ENCODE results near the gene SLU7. TPM values are rescaled to one million over a fixed set of nuclear protein-coding genes. Genes with fewer than 3 reads are reported as not detected.

SLU7 gene
- polyA plus RNA-seq, 1 donor from 2014 or later = 82.2 TPM

DNA sequence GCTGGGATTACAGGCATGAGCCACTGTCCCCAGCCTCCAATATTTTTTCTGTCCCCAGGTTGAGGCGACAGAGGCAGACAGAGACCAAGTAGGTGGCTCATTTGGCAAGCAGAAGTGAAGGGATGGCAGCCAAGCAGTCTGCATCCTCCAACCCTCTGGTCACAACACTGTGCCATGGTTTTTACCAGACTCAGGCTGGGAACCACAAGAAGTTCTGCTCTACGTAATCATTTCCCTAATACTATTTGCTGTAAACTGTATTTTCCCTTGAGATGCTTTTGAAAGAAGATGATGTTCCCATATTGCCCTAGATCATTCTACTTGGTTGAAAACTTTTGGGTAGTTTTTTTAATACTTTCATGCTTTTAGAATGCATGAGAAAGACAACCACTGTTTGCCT, 43.3 kb upstream of the SLU7 start:
- Histone ChIP-seq H3K9me2 (ENCODE audit: insufficient read depth, low read length) (no peaks in the 10 kb centered on the region), H3F3A (ENCODE audit: insufficient read depth, low read length, poor library complexity, severe bottlenecking) (no peaks in the 10 kb centered on the region), H3K9me3 (ENCODE audit: low read length) (peaks cover 4% of the 10 kb centered on the region), H4K20me1 (ENCODE audit: insufficient read depth) (no peaks in the 10 kb centered on the region), H3K9ac (ENCODE audit: low read length) (no peak overlapping the region), H3K27me3 (ENCODE audit: insufficient read depth, low read depth, low read length) (no peaks in the 10 kb centered on the region), H2AFZ (ENCODE audit: low read depth, low read length) (no peak overlapping the region), H3K36me3 (ENCODE audit: insufficient read depth, low read length) (no peaks in the 10 kb centered on the region), H3K79me2 (replicated peaks; ENCODE audit: insufficient read depth, low read length) (no peaks in the 10 kb centered on the region), H3K4me2 (ENCODE audit: low read length) (no peak overlapping the region), H3K4me3 (ENCODE audit: low read length) (no peak overlapping the region), H3K27ac (ENCODE audit: low read length) (no peak overlapping the region)
- TF ChIP-seq, protein P1, sequence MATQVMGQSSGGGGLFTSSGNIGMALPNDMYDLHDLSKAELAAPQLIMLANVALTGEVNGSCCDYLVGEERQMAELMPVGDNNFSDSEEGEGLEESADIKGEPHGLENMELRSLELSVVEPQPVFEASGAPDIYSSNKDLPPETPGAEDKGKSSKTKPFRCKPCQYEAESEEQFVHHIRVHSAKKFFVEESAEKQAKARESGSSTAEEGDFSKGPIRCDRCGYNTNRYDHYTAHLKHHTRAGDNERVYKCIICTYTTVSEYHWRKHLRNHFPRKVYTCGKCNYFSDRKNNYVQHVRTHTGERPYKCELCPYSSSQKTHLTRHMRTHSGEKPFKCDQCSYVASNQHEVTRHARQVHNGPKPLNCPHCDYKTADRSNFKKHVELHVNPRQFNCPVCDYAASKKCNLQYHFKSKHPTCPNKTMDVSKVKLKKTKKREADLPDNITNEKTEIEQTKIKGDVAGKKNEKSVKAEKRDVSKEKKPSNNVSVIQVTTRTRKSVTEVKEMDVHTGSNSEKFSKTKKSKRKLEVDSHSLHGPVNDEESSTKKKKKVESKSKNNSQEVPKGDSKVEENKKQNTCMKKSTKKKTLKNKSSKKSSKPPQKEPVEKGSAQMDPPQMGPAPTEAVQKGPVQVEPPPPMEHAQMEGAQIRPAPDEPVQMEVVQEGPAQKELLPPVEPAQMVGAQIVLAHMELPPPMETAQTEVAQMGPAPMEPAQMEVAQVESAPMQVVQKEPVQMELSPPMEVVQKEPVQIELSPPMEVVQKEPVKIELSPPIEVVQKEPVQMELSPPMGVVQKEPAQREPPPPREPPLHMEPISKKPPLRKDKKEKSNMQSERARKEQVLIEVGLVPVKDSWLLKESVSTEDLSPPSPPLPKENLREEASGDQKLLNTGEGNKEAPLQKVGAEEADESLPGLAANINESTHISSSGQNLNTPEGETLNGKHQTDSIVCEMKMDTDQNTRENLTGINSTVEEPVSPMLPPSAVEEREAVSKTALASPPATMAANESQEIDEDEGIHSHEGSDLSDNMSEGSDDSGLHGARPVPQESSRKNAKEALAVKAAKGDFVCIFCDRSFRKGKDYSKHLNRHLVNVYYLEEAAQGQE (IDR thresholded peaks at IDR 0.05; ENCODE audit: borderline replicate concordance) = no peak
- TF ChIP-seq RAD21 (conservative IDR thresholded peaks at IDR 0.05) (no peak), EZH2 (IDR thresholded peaks at IDR 0.05; ENCODE audit: borderline replicate concordance, insufficient read depth, low read length, poor library complexity, severe bottlenecking) (no peak), TAF1 (IDR thresholded peaks at IDR 0.05; ENCODE audit: low read depth) (no peak), POLR2AphosphoS5 (IDR thresholded peaks at IDR 0.05) (no peak), MXI1 (conservative IDR thresholded peaks at IDR 0.05; ENCODE audit: poor library complexity, severe bottlenecking) (no peak), EP300 (conservative IDR thresholded peaks at IDR 0.05; ENCODE audit: poor library complexity, severe bottlenecking) (no peak), SMC3 (conservative IDR thresholded peaks at IDR 0.05; ENCODE audit: poor library complexity) (no peak)
- TF ChIP-seq, protein P2, sequence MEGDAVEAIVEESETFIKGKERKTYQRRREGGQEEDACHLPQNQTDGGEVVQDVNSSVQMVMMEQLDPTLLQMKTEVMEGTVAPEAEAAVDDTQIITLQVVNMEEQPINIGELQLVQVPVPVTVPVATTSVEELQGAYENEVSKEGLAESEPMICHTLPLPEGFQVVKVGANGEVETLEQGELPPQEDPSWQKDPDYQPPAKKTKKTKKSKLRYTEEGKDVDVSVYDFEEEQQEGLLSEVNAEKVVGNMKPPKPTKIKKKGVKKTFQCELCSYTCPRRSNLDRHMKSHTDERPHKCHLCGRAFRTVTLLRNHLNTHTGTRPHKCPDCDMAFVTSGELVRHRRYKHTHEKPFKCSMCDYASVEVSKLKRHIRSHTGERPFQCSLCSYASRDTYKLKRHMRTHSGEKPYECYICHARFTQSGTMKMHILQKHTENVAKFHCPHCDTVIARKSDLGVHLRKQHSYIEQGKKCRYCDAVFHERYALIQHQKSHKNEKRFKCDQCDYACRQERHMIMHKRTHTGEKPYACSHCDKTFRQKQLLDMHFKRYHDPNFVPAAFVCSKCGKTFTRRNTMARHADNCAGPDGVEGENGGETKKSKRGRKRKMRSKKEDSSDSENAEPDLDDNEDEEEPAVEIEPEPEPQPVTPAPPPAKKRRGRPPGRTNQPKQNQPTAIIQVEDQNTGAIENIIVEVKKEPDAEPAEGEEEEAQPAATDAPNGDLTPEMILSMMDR (IDR thresholded peaks at IDR 0.05; ENCODE audit: poor library complexity, severe bottlenecking) = no peak

DNA sequence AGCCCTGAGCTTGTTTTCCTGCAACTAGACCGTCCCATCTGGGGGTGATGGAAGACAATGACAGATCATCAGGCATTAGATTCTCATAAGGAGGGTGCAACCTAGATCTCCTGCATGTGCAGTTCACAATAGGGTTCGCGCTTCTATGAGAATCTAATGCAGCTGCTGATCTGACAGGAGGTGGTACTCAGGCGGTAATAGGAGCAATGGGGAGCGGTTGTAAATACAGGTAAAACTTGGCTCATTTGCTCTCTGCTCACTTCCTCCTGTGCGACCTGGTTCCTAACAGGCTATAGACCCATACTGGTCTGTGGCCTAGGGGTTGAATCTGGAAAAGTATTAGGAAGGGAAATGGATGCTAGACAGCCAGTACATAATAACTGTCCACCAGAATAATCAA, 42.5 kb upstream of the SLU7 start:
- no peaks in the 10 kb centered on the region for H3K36me3 ChIP-seq (ENCODE audit: insufficient read depth, low read length)
- no peak overlapping the region for H2AFZ ChIP-seq (ENCODE audit: low read depth, low read length)
- no peak overlapping the region for H3K4me3 ChIP-seq (ENCODE audit: low read length)
- H3K27me3 ChIP-seq (ENCODE audit: insufficient read depth, low read depth, low read length) = no peaks in the 10 kb centered on the region
- no peak overlapping the region for H3K4me2 ChIP-seq (ENCODE audit: low read length)
- H3K27ac ChIP-seq (ENCODE audit: low read length) = no peak overlapping the region
- no peaks in the 10 kb centered on the region for H3K9me2 ChIP-seq (ENCODE audit: insufficient read depth, low read length)
- no peaks in the 10 kb centered on the region for H4K20me1 ChIP-seq (ENCODE audit: insufficient read depth)
- H3K9me3 ChIP-seq (ENCODE audit: low read length) = peaks cover 4% of the 10 kb centered on the region
- H3K9ac ChIP-seq (ENCODE audit: low read length) = no peak overlapping the region
- TF ChIP-seq SMC3 (conservative IDR thresholded peaks at IDR 0.05; ENCODE audit: poor library complexity) (no peak), RAD21 (conservative IDR thresholded peaks at IDR 0.05) (no peak), MXI1 (conservative IDR thresholded peaks at IDR 0.05; ENCODE audit: poor library complexity, severe bottlenecking) (no peak), EP300 (conservative IDR thresholded peaks at IDR 0.05; ENCODE audit: poor library complexity, severe bottlenecking) (no peak), TAF1 (IDR thresholded peaks at IDR 0.05; ENCODE audit: low read depth) (no peak), EZH2 (IDR thresholded peaks at IDR 0.05; ENCODE audit: borderline replicate concordance, insufficient read depth, low read length, poor library complexity, severe bottlenecking) (no peak), POLR2AphosphoS5 (IDR thresholded peaks at IDR 0.05) (no peak)
- TF ChIP-seq, protein P2 (IDR thresholded peaks at IDR 0.05; ENCODE audit: poor library complexity, severe bottlenecking) = no peak
- no peaks in the 10 kb centered on the region for H3F3A ChIP-seq (ENCODE audit: insufficient read depth, low read length, poor library complexity, severe bottlenecking)
- H3K79me2 ChIP-seq (replicated peaks; ENCODE audit: insufficient read depth, low read length) = no peaks in the 10 kb centered on the region
